ENCODE results near the gene FAM228A.

FAM228A gene

DNA sequence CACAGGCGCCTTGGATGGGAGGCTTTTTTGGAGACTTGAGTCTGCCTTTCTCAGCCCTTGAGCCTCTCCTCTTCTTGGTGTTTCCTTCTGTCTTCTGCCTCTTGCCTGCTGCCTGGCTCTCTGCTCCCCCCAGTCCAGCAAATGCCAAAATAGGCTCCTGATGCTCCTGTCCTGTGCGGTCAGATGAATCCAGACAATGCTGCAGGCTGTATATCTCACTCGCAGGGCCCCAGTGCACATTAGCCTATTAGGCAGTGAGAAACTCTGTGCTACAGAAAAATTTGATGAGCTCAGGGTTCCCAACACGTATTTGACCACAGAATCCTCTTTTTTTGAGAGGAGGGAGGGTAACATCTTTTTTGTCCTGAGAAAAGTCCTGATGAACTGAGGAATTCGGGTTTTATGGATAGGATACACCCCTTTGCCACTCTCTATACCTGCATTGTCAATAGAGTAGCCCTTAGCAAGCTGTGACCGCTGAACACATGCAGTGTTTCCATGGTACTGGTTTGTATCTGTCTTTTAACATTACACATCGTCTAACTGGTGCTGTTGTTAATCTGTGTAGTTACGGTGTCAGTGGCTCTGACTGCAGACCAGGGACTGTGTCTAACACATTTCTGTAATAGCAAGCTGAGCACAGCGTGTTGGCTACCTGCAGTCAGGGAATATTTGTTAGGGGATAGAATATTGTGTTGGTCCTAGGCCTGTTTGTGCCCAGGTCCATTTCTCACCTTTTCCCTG, 50.8 kb downstream of the FAM228A start:
- DNase-seq (ENCODE audit: low read depth in 2 of 2): no peak

DNA sequence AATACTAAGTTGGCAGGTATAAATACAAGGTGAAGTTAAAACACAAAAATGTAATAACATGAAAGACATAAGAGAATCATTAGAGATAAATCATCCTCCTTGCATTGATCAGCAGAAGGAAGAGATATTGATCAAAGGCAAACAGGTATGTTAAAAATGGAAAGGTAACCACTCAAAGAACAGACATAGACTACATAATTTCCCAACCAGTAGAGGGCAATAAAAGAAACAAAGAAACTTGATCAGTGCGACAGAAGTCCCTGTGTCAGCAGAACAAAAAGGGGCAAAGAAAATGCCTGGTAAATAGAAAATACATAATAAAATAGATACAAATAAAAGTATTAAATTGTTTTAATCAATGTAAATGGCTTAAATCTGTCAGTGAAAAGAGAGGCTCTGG, 53.6 kb downstream of the FAM228A start:
- DNase-seq (ENCODE audit: low read depth in 2 of 2): no peak

- no peak for DNase-seq (ENCODE audit: low read depth in 2 of 2)
Measured at GRCh38 chr2:24231461-24231881, 56.6 kb downstream of the FAM228A start.

GRCh38 chr2:24233321-24233720, 58.5 kb downstream of the FAM228A start:
- DNase-seq (ENCODE audit: low read depth in 2 of 2): no peak

GRCh38 chr2:24237313-24237712, 62.5 kb downstream of the FAM228A start:
- DNase-seq (ENCODE audit: low read depth in 2 of 2): no peak

DNA sequence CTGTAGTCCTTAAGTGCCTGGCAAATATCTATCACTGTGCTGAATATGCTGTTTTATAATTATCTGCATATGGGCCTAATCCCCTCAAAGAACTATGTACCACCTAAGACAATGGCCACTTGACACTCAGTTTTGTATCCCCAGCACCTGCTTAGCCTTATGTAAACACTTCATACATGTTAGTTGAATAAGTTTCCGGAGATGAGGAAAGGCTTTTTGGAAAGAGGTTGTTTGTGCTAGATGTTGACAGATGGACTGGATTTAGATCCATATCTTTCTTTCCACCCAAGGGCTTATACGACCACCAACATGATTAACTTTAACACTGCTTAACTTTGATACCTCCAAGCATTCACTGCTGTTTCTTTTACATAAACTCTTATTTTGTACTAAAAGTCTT, 63.3 kb downstream of the FAM228A start:
- DNase-seq (ENCODE audit: low read depth in 2 of 2): no peak

- DNase-seq (ENCODE audit: low read depth in 2 of 2): no peak
Measured at GRCh38 chr2:24239553-24239952, 64.7 kb downstream of the FAM228A start.
